Measurements from ENCODE around the gene FGGY. TPM values are rescaled to one million over a fixed set of nuclear protein-coding genes. Genes with fewer than 3 reads are reported as not detected.

Gene FGGY
- total RNA-seq, 1 experiment from 2014 or later = 14.6 TPM

DNA sequence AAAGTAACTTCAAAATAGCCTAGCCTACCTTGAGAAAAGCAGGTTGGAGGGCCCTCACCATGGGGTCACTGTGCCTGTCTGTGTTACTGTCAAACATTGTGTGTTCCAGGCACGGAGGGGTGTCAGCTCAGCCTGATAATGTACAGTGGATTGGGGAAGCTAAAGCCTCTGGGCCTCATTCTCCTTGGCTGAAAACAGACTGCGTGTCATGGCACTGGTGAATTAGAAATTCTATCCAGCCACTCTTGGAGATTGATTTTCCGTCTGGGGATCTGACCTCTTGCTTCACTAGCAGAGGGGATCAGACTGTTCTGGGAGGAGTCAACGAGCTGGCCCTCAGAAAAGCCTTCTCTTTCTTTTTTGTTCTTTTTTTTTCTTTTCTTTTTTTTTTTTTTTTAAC, 394.4 kb downstream of the FGGY start:
- no peak overlapping the region for H2AK5ac ChIP-seq (ENCODE audit: insufficient read length, low read length)
- no peak overlapping the region for H3K56ac ChIP-seq (ENCODE audit: insufficient read length, low read depth, low read length)
- no peaks in the 10 kb centered on the region for H3K27me3 Mint-ChIP-seq (ENCODE audit: low read depth)
- no peaks in the 10 kb centered on the region for H3K9me3 ChIP-seq (ENCODE audit: control insufficient read depth, low read depth, low read length)
- no peak overlapping the region for H3K4ac ChIP-seq (ENCODE audit: low read depth, low read length)
- no peak overlapping the region for H2BK120ac ChIP-seq (ENCODE audit: low read depth, low read length, poor library complexity, severe bottlenecking)
- H3K27ac Mint-ChIP-seq = no peak overlapping the region
- no peak overlapping the region for H2BK15ac ChIP-seq (ENCODE audit: low read depth, low read length)
- DNase-seq = no peak
- WGBS (ENCODE audit: extremely low coverage, insufficient read length, low lambda C conversion rate) = no CpG with 5 or more reads among the region's 4 CpGs
- no peak overlapping the region for H3T11ph ChIP-seq (ENCODE audit: low read length)
- H2AFZ ChIP-seq (ENCODE audit: low read length) = no peak overlapping the region
- peaks cover 0 to 2% (median 0%) of the 10 kb centered on the region in 3 experiments; a peak in 2 of 7 replicates for H3K36me3 Mint-ChIP-seq (ENCODE audit: insufficient read depth in 1 of 3, low read depth in 3 of 3)
- H3K27me3 ChIP-seq (ENCODE audit: insufficient read depth, low read length) = no peaks in the 10 kb centered on the region
- no peak overlapping the region for H4K91ac ChIP-seq (ENCODE audit: insufficient read length, low read depth, low read length)
- no peak overlapping the region; the same call in 1 of the 2 replicates for H3K14ac ChIP-seq (ENCODE audit: insufficient read depth, low read length)
- H3K4me1 ChIP-seq (ENCODE audit: insufficient read depth, low read length) = no peaks in the 10 kb centered on the region; the same call in 1 of the 2 replicates
- H2BK20ac ChIP-seq (ENCODE audit: low read depth, low read length, poor library complexity, severe bottlenecking) = no peak overlapping the region
- H2BK5ac ChIP-seq (ENCODE audit: insufficient read length, low read length) = no peak overlapping the region
- no peak overlapping the region for H3K18ac ChIP-seq (ENCODE audit: insufficient read length, low read depth, low read length)
- H3K9me3 Mint-ChIP-seq = no peaks in the 10 kb centered on the region
- H3K23me2 ChIP-seq (ENCODE audit: insufficient read length, low read depth, low read length, poor library complexity, severe bottlenecking) = no peaks in the 10 kb centered on the region
- H3K27ac ChIP-seq (ENCODE audit: insufficient read length, low read depth, low read length) = no peak overlapping the region
- no peak overlapping the region for H3K23ac ChIP-seq (ENCODE audit: insufficient read length, low read depth, low read length)
- H3K79me2 ChIP-seq (ENCODE audit: insufficient read depth, low read length) = no peaks in the 10 kb centered on the region
- no peak overlapping the region for H3K4me2 ChIP-seq (ENCODE audit: insufficient read depth, insufficient read length, low read length)
- H2BK12ac ChIP-seq (ENCODE audit: insufficient read length, low read depth, low read length) = no peak overlapping the region
- H4K5ac ChIP-seq (ENCODE audit: insufficient read length, low read depth, low read length) = no peak overlapping the region
- peaks cover 11 to 13% of the 10 kb centered on the region in 2 experiments for H3K4me1 Mint-ChIP-seq
- H3K79me1 ChIP-seq (ENCODE audit: insufficient read depth, low read depth, low read length, poor library complexity, severe bottlenecking) = no peaks in the 10 kb centered on the region
- no peak overlapping the region for H3K9ac ChIP-seq (ENCODE audit: extremely low read depth, insufficient read length, low read length)
- H3K4me3 Mint-ChIP-seq = no peak overlapping the region
- no peak overlapping the region for H4K8ac ChIP-seq (replicated peaks; ENCODE audit: insufficient read length, low read depth, low read length)
- H4K20me1 ChIP-seq (ENCODE audit: control insufficient read depth, insufficient read depth, insufficient read length) = no peaks in the 10 kb centered on the region
- TF ChIP-seq, protein P1, sequence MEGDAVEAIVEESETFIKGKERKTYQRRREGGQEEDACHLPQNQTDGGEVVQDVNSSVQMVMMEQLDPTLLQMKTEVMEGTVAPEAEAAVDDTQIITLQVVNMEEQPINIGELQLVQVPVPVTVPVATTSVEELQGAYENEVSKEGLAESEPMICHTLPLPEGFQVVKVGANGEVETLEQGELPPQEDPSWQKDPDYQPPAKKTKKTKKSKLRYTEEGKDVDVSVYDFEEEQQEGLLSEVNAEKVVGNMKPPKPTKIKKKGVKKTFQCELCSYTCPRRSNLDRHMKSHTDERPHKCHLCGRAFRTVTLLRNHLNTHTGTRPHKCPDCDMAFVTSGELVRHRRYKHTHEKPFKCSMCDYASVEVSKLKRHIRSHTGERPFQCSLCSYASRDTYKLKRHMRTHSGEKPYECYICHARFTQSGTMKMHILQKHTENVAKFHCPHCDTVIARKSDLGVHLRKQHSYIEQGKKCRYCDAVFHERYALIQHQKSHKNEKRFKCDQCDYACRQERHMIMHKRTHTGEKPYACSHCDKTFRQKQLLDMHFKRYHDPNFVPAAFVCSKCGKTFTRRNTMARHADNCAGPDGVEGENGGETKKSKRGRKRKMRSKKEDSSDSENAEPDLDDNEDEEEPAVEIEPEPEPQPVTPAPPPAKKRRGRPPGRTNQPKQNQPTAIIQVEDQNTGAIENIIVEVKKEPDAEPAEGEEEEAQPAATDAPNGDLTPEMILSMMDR (conservative IDR thresholded peaks at IDR 0.05) = no peak
